ENCODE data around the gene ANO8.
"Not testable (repeated sequence)": the region's sequence is repeated elsewhere in the genome, so short reads cannot be mapped to it uniquely, and the experiment has no call there.

Gene ANO8

DNA sequence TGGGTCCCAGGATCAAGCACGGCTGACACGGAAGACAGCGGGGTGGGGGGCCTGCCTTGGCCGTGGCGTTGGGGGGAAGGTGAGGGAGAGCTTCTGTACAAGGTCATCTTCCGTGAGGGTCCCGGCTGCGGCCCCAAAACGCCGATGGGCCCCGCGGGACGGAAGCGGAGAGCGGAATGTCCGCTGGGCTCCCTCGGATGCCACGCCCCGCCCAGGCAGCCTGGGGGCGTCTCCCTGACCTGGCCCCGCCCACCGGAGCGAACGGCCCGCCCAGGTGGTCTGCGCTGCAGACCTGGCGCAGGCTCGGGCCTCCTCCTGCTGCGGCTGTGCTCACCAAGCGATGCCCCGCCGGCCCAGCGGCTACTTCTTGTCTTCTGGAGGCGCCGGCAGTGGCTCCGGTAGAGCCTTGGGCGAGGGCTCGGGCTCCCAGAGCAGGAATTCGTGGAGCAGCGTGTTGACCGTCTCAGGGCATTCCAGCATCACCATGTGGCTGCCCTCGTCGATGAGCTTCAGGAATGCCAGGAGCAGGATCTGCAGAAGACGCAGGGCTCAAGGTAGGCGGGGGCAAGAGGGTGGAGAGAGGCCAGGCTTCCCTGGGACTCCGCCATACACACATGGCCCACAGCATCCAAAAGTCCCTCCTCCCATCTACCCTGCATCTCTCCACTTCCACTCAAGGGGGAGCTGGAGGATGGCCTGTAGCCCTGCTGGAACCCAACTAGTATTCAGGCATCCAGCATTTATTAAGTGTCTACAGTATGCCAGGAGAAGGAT lies 42.2 kb downstream of the ANO8 start:
- peak; percentile 69 to 71 for DNase-seq (ENCODE audit: low read depth in 1 of 2, low spot score in 1 of 2)

- DNase-seq (ENCODE audit: low read depth in 1 of 2, low spot score in 1 of 2): no peak
Measured at GRCh38 chr19:17289489-17289888, 45.2 kb downstream of the ANO8 start.

- no peak for DNase-seq (ENCODE audit: low read depth in 1 of 2, low spot score in 1 of 2)
Measured at GRCh38 chr19:17286752-17287151, 47.9 kb downstream of the ANO8 start.

DNA sequence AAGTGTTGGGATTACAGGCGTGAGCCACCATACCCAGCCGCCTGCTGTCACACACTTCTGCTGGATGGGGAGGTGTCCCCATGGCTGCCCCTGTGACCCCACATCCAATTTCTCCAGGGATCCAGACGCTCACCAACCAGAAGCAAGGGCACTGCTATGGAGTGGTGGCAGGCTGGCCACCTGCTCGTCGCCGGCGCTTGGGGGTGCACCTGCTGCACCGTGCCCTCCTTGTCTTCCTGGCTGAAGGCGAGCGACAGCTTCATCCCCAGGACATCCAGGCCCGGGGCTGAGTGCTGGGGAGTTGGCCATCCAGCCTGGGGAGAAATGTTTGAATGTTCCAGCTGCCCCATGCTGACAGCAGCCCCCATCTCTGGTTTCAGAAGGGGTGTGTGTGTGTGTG lies 48.4 kb downstream of the ANO8 start:
- DNase-seq (ENCODE audit: low read depth in 1 of 2, low spot score in 1 of 2): no peak

GRCh38 chr19:17285415-17286135 lies 49.1 kb downstream of the ANO8 start:
- DNase-seq (ENCODE audit: low read depth in 1 of 2, low spot score in 1 of 2): no peak

GRCh38 chr19:17283504-17283996 lies 51.1 kb downstream of the ANO8 start:
- no peak for DNase-seq (ENCODE audit: low read depth in 1 of 2, low spot score in 1 of 2)

DNA sequence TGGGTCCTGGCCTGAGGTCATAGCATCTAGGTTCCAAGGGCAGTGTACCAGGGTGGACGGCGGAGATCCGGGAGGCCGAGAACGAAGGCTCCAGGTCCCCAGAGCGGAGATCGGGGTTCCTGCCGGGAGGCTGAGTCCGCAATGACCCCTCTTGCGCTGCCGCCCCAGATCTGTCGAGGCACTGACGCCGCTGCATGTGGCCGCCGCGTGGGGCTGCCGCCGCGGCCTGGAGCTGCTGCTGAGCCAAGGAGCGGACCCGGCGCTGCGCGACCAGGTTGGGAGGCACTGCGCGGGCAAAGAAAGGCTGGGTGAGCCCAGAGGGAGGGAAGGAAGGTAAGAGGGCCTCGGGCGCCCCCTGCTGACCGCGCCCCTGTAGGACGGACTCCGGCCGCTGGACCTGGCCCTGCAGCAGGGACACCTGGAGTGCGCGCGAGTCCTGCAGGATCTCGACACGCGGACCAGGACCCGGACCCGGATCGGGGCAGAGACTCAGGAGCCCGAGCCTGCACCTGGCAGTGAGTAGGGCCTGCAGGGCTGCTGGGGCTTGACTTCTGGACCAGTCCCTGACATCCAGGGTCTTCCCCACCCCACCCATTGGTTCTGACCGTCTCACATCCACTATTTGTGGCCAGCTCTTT lies 52.0 kb downstream of the ANO8 start:
- DNase-seq (ENCODE audit: low read depth in 1 of 2, low spot score in 1 of 2): peak; percentile 69 to 70

DNA sequence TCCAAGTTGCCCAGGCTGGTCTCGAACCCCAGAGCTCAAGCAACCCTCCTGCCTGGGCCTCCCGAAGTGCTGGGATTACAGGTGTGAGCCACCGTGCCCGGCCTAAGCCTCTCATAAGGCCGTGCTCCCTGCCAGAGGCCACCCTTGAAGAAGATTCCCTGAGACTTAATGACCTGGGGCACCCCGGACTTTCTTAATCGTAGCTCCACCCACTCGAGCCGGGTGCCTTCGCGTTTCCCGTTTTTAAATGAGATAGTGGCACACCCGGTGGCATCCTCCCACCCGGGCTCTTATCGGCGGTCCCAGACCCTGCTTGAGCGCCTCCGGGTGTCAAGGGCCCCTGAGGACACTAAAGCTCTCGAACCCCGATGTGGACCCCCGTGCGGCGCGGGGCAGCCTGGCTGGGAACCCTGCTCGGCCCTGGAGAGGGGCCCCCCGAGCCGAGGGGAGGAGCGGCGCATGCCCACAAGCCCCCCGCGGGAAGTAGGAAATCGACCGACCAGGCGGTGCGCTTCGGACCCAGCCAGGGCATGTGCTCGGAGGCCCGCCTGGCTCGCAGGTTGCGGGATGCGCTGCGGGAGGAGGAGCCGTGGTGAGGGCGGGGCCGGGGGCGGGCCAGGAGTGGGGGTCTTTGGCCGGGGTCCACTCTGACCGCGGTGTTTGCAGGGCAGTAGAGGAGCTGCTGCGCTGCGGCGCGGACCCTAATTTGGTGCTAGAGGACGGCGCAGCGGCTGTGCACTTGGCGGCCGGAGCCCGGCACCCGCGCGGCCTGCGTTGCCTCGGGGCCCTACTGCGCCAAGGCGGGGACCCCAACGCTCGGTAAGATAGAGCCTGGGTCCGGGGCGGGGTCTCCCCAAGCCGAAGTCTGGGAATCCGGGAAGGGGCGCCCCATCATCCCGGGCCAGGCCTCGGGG lies 53.0 kb downstream of the ANO8 start, which contains the start of gene ANKLE1:
ANKLE1 (plus strand) TSS at position 511 of the 914 bp plus-strand sequence; CDS start at position 531, 20 bp downstream.
- DNase-seq (ENCODE audit: low read depth in 1 of 2, low spot score in 1 of 2): no peak

DNA sequence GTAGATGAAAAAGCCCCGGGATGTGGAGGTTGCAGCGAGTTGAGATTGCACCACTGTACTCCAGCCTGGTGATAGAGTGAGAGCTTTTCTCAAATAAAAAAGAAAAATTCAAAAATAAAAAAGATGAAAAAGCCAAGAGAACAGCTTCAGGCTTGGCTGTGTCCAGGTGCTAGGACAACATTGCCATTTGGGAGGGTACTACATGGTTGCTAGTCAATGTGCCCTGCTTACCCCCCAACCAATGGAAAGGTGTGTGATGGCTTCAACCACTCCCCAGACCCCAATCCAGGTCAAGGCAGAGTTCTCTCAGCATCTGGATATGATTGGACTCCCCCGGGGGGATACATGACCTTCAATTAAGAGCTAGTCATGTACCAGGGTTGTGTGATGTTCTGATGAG lies 55.2 kb downstream of the ANO8 start:
- no peak for DNase-seq (ENCODE audit: low read depth in 1 of 2, low spot score in 1 of 2)

- no peak for DNase-seq (ENCODE audit: low read depth in 1 of 2, low spot score in 1 of 2)
Measured at GRCh38 chr19:17275441-17276175, 59.0 kb downstream of the ANO8 start.

GRCh38 chr19:17274892-17275291 lies 59.8 kb downstream of the ANO8 start:
- DNase-seq (ENCODE audit: low read depth in 1 of 2, low spot score in 1 of 2): not testable (repeated sequence)

Data from activated CD4-positive, alpha-beta T cell treated with anti-CD3 and anti-CD28 coated beads, Interleukin-2, amount 50 U/mL, for 24 hours (primary cell).